Measurements from ENCODE around the gene FARP2.

DNA sequence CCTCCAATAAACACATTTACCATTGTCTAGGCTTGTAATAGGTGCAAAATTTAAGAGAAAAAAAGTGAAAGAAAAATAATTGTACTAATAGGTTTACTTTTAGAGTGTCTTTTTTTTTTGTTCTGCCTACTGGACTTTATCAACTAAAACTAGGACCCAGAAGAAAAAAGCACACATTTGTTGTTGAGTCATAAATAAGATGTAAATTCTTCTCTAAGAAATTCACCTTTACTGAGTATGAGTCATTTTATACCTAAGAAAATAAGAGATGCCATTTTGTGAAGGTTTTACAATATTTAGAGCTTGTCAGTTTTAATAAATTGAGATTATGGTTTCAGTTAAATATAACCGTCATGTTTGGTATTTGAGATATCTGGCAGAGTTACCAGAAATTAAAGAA, 19.2 kb downstream of the FARP2 start:
- no peak for TF ChIP-seq POLR2A (IDR thresholded peaks at IDR 0.05)
- TF ChIP-seq, protein P1, sequence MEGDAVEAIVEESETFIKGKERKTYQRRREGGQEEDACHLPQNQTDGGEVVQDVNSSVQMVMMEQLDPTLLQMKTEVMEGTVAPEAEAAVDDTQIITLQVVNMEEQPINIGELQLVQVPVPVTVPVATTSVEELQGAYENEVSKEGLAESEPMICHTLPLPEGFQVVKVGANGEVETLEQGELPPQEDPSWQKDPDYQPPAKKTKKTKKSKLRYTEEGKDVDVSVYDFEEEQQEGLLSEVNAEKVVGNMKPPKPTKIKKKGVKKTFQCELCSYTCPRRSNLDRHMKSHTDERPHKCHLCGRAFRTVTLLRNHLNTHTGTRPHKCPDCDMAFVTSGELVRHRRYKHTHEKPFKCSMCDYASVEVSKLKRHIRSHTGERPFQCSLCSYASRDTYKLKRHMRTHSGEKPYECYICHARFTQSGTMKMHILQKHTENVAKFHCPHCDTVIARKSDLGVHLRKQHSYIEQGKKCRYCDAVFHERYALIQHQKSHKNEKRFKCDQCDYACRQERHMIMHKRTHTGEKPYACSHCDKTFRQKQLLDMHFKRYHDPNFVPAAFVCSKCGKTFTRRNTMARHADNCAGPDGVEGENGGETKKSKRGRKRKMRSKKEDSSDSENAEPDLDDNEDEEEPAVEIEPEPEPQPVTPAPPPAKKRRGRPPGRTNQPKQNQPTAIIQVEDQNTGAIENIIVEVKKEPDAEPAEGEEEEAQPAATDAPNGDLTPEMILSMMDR (IDR thresholded peaks at IDR 0.05): no peak

Data from right lobe of liver (tissue), 4 donors.